NT2/D1 (cell line): ENCODE data around the gene PNLIP.

ENCODE experiments used
- SUZ12 ChIP-seq: IDR thresholded peaks from 2 replicates; pipeline ENCODE4 v1.6.1; 2011; ENCODE audit not compliant: insufficient read length, insufficient read depth; ENCODE audit errors: extremely low read depth
- YY1 ChIP-seq: IDR thresholded peaks from 2 replicates; pipeline ENCODE4 v1.6.1; 2011; ENCODE audit not compliant: insufficient read length, insufficient read depth
- ZNF274 ChIP-seq: IDR thresholded peaks from 2 replicates; pipeline ENCODE4 v1.6.1; 2011; ENCODE audit warnings: mild to moderate bottlenecking, low read depth, low read length

DNA sequence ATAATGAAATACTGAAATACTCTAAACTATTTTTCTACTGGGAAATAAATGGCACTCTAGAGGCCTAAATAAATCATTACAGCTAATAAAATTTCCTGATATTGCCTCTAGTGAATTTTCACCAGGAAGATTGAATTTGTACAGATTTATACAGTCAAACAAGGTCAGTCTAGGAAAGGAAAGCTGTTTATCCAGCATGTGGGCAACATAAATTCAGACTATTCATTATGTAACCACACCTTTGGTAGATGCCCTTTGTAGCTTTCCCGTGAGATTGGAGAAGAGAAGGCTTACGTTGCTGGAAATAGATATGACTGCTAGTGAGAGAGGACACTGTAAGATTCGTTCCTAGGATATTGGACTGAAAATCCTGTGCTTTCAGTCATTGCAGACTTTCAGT is 35.2 kb upstream of the PNLIP start:
- TF ChIP-seq YY1 = no peak
- TF ChIP-seq SUZ12 = no peak
- no peak for TF ChIP-seq ZNF274
